HEK293 (cell line): ENCODE measurements around the gene PXYLP1.

Experiments used
- TCF7L2 ChIP-seq: IDR thresholded peaks from 2 replicates; pipeline ENCODE4 v1.6.1; 2011; ENCODE audit warnings: low read depth, mild to moderate bottlenecking, inconsistent platforms, low read length, moderate library complexity, borderline replicate concordance
- ZNF24 ChIP-seq: fragments of 450-650 bp; formaldehyde crosslinking; IDR thresholded peaks from 2 replicates; pipeline ENCODE4 v1.5.1; 2016; ENCODE audit warnings: missing biosample characterization, missing genetic modification characterization
- ZNF350 ChIP-seq: fragments of 450-650 bp; formaldehyde crosslinking; IDR thresholded peaks from 2 replicates; pipeline ENCODE4 v1.5.0; 2017; ENCODE audit warnings: missing biosample characterization, mild to moderate bottlenecking, missing genetic modification characterization
- ZNF514 ChIP-seq: fragments of 450-650 bp; formaldehyde crosslinking; IDR thresholded peaks from 2 replicates; pipeline ENCODE4 v1.5.1; 2016; ENCODE audit warnings: missing biosample characterization, missing genetic modification characterization
- ZNF530 ChIP-seq: fragments of 450-650 bp; formaldehyde crosslinking; IDR thresholded peaks from 2 replicates; pipeline ENCODE4 v1.5.1; 2016; ENCODE audit warnings: low read depth, missing biosample characterization, missing genetic modification characterization
- ZNF768 ChIP-seq: fragments of 450-650 bp; formaldehyde crosslinking; IDR thresholded peaks from 2 replicates; pipeline ENCODE4 v1.5.1; 2018; ENCODE audit warnings: missing biosample characterization, mild to moderate bottlenecking, missing genetic modification characterization
- TF ChIP-seq, protein P1 (sequence below): fragments of 450-650 bp; formaldehyde crosslinking; IDR thresholded peaks from 2 replicates; pipeline ENCODE4 v1.5.1; 2016; ENCODE audit warnings: missing biosample characterization, missing genetic modification characterization
- TF ChIP-seq, protein P2 (sequence below): IDR thresholded peaks from 2 replicates; pipeline ENCODE4 v1.6.1; 2011; ENCODE audit warnings: mild to moderate bottlenecking, low read depth, low read length, borderline replicate concordance
- TF ChIP-seq, protein P3 (sequence below): fragments of 450-650 bp; formaldehyde crosslinking; IDR thresholded peaks from 2 replicates; pipeline ENCODE4; 2016; ENCODE audit warnings: missing biosample characterization, missing genetic modification characterization

DNA sequence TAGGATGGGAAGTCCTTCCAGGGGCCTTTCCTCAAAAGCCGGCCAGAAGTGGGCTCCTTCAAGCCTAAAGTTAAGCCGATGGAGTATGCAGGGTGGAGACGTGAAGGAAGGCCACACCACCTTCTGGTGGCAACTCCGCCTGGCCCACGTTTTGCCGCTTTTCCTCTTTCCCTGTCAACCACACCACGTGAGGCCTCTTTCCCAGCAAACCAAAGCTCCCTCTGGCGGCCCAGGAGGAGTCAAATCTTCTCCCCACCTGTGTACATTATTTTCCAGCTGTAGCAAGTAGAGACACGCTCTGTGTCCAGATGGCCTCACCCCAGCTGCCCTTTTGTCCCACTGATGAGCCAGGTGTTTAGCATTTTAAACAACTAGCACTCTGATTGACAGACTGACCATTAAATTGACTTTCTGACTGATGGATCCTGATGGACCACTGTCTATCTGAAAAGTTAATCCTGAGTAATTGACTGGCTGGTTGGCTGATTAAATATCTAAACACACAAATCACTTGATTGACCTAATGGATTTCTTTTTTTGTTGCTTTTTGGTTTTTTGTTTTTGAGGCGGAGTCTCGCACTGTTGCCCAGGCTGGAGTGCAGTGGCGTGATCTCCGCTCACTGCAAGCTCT, 77.1 kb downstream of the PXYLP1 start:
- TF ChIP-seq, protein P1, sequence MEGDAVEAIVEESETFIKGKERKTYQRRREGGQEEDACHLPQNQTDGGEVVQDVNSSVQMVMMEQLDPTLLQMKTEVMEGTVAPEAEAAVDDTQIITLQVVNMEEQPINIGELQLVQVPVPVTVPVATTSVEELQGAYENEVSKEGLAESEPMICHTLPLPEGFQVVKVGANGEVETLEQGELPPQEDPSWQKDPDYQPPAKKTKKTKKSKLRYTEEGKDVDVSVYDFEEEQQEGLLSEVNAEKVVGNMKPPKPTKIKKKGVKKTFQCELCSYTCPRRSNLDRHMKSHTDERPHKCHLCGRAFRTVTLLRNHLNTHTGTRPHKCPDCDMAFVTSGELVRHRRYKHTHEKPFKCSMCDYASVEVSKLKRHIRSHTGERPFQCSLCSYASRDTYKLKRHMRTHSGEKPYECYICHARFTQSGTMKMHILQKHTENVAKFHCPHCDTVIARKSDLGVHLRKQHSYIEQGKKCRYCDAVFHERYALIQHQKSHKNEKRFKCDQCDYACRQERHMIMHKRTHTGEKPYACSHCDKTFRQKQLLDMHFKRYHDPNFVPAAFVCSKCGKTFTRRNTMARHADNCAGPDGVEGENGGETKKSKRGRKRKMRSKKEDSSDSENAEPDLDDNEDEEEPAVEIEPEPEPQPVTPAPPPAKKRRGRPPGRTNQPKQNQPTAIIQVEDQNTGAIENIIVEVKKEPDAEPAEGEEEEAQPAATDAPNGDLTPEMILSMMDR (tag by site-specific recombination) = 0 out of 2 replicates have a peak, but pooled peaks have one; percentile 30
- TF ChIP-seq ZNF514 (tag by site-specific recombination) (no peak), ZNF350 (tag by site-specific recombination) (no peak), ZNF768 (tag by site-specific recombination) (no peak), ZNF24 (tag by site-specific recombination) (no peak), ZNF530 (no peak), TCF7L2 (no peak)
- TF ChIP-seq, protein P2, sequence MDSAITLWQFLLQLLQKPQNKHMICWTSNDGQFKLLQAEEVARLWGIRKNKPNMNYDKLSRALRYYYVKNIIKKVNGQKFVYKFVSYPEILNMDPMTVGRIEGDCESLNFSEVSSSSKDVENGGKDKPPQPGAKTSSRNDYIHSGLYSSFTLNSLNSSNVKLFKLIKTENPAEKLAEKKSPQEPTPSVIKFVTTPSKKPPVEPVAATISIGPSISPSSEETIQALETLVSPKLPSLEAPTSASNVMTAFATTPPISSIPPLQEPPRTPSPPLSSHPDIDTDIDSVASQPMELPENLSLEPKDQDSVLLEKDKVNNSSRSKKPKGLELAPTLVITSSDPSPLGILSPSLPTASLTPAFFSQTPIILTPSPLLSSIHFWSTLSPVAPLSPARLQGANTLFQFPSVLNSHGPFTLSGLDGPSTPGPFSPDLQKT = no peak
- TF ChIP-seq, protein P3, sequence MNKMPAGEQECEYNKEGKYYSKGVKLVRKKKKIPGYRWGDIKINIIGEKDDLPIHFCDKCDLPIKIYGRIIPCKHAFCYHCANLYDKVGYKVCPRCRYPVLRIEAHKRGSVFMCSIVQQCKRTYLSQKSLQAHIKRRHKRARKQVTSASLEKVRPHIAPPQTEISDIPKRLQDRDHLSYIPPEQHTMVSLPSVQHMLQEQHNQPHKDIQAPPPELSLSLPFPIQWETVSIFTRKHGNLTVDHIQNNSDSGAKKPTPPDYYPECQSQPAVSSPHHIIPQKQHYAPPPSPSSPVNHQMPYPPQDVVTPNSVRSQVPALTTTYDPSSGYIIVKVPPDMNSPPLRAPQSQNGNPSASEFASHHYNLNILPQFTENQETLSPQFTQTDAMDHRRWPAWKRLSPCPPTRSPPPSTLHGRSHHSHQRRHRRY = no peak
